Kidney epithelial cell (primary cell): ENCODE data around the gene ENPP6. TPM values are rescaled to one million over a fixed set of nuclear protein-coding genes. Genes with fewer than 3 reads are reported as not detected.

Source experiments
- DNase-seq: peaks from one replicate; pipeline ENCODE4 v3.0.0-alpha.2; 2010; ENCODE audit warnings: low read depth
- H3K27me3 ChIP-seq: 2 replicates; pipeline ENCODE4 v1.6.0; 2011; ENCODE audit warnings: low read length; ENCODE audit not compliant: control insufficient read depth, insufficient read depth
- H3K36me3 ChIP-seq: 2 replicates; pipeline ENCODE4 v1.5.1; 2011; ENCODE audit warnings: low read length; ENCODE audit not compliant: control insufficient read depth, insufficient read depth
- H3K4me3 ChIP-seq: 2 replicates; pipeline ENCODE4 v1.5.1; 2011; ENCODE audit warnings: low read depth, mild to moderate bottlenecking, control low read depth, low read length
- CTCF ChIP-seq: IDR thresholded peaks from 2 replicates; pipeline ENCODE4 v1.5.1; 2011; ENCODE audit warnings: mild to moderate bottlenecking, moderate library complexity, low read length, control low read depth, inconsistent platforms; ENCODE audit not compliant: insufficient read depth, poor library complexity, severe bottlenecking
- total RNA-seq: library from RNA; depleted of rRNA; stranded (reverse); fragments of >200 nt; gene quantifications from 2 replicates; pipeline ENCODE4 v1.2.3, GENCODE V29; 2015

Gene ENPP6
- total RNA-seq, 1 donor from 2014 or later, result 0.04 TPM

DNA sequence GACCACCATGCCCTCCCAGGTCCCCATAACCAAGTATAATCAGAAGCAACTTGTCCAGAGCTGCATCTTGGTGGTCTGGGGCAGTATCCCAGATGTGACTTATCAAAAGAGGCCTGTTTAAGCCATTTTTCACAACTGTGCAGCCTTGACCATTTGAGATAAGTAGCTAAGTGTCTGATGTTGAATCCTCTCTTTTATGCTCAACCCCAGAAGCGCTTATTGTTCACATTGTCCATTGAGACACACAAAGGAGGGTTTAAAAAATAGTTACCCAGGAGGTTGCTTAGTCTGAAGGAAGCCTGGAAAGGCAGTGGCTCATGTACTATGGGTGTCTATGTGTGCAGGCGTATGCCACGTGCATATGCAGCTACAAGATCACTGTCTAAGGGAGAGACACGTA is 27.0 kb downstream of the ENPP6 start:
- no peaks in the 10 kb centered on the region for H3K27me3 ChIP-seq
- H3K36me3 ChIP-seq, result no peaks in the 10 kb centered on the region
- no peak for TF ChIP-seq CTCF
- no peak overlapping the region for H3K4me3 ChIP-seq
- DNase-seq, result no peak

GRCh38 chr4:184189966-184190365 is 27.7 kb downstream of the ENPP6 start:
- no peak for DNase-seq

DNA sequence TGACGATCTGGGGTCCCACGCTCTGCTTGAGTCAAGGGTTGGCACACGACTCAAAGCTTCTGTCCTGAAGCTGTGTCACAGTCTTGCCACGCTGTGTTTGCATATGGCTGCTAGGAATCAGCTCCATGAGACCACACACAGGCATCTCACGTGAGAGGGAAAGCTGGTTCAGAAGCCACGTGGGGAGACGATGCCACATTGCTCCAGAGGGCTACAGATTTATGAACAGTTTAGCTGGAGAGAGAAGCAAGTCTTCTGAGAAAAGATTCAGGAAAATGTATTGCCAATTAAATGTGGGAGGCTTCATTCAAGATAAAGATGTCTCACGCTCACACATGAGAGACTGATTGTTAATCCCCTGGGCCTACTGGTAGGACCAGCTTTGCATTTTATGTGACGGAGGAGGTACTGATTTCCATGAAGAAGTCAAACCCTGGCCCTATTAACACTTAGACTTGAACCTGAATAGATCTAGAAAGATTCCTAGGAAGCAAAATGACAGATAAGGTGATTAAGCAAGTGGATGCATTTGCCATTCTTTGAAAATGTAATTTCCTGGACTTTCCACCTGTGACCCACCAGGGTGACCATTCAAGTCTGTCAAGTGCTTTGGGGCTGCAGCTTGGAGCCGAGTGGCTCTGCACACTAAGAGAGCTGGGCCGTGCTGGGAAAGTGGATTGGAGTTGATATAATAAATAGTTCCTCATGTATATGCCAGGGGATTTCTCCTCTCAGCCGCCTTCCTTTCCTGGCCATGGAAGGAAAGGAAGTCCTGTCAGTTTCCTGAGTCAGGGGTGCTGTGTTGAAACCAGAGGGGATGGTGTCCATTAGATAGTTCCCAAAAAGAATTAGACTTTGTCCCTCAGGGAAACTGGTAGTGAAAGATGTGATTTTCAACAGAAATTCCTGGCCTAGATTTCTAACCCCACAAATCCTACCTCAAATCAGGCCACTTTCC is 29.0 kb downstream of the ENPP6 start:
- no peak for TF ChIP-seq CTCF
- no peaks in the 10 kb centered on the region for H3K36me3 ChIP-seq
- DNase-seq, result no peak
- peaks cover 3% of the 10 kb centered on the region for H3K27me3 ChIP-seq
- no peak overlapping the region for H3K4me3 ChIP-seq

More at GRCh38 chr4:184189966-184190365, 27.7 kb downstream of the ENPP6 start:
- H3K27me3 ChIP-seq, result no peaks in the 10 kb centered on the region
- no peak overlapping the region for H3K4me3 ChIP-seq
- TF ChIP-seq CTCF, result no peak
- H3K36me3 ChIP-seq, result no peaks in the 10 kb centered on the region

GRCh38 chr4:184177271-184177670 is 40.4 kb downstream of the ENPP6 start:
- no peak for TF ChIP-seq CTCF
- no peak for DNase-seq
- Histone ChIP-seq H3K36me3 (no peaks in the 10 kb centered on the region), H3K27me3 (no peaks in the 10 kb centered on the region), H3K4me3 (no peak overlapping the region)

GRCh38 chr4:184174571-184175488 is 42.8 kb downstream of the ENPP6 start:
- no peaks in the 10 kb centered on the region for H3K36me3 ChIP-seq
- no peak overlapping the region for H3K4me3 ChIP-seq
- H3K27me3 ChIP-seq, result no peaks in the 10 kb centered on the region
- TF ChIP-seq CTCF, result no peak
- no peak for DNase-seq
